Measurements from ENCODE around the gene ERC1.

Gene ERC1

GRCh38 chr12:1282670-1283315, 291.8 kb downstream of the ERC1 start:
- H3K36me3 ChIP-seq (ENCODE audit: control insufficient read depth, insufficient read depth, low read length), result no peaks in the 10 kb centered on the region
- H3K4me1 ChIP-seq (ENCODE audit: control insufficient read depth, insufficient read depth, low read length), result peaks cover 10% of the 10 kb centered on the region
- H3K9ac ChIP-seq (ENCODE audit: low read length), result no peak overlapping the region
- no peaks in the 10 kb centered on the region for H3K27me3 ChIP-seq (ENCODE audit: control insufficient read depth, insufficient read depth, low read length)
- no peaks in the 10 kb centered on the region for H3K9me3 ChIP-seq (ENCODE audit: control insufficient read depth, low read length)
- no peak overlapping the region for H3K4me3 ChIP-seq (ENCODE audit: low read length)

DNA sequence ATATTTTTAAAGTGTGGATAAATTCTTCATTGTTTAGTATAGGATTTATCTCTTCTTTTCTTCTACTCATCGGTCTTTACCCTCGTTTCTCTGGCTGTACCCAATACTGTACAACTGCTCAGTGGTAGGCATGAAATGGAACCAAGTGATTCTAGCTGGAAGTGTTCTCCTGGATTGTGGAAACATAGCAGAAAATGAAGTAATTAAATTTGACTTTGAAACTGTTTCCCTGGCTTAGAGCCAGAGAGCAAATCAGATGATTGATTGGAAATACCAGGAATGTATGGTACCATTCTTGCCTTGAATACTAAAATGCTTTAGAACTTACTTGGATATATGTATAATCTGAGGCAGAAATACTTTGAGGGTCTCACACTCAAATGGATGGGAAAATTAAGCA, 292.3 kb downstream of the ERC1 start:
- no peak overlapping the region for H3K9ac ChIP-seq (ENCODE audit: low read length)
- H3K4me3 ChIP-seq (ENCODE audit: low read length), result no peak overlapping the region
- H3K4me1 ChIP-seq (ENCODE audit: control insufficient read depth, insufficient read depth, low read length), result peaks cover 10% of the 10 kb centered on the region
- no peaks in the 10 kb centered on the region for H3K27me3 ChIP-seq (ENCODE audit: control insufficient read depth, insufficient read depth, low read length)
- H3K36me3 ChIP-seq (ENCODE audit: control insufficient read depth, insufficient read depth, low read length), result no peaks in the 10 kb centered on the region
- no peaks in the 10 kb centered on the region for H3K9me3 ChIP-seq (ENCODE audit: control insufficient read depth, low read length)

DNA sequence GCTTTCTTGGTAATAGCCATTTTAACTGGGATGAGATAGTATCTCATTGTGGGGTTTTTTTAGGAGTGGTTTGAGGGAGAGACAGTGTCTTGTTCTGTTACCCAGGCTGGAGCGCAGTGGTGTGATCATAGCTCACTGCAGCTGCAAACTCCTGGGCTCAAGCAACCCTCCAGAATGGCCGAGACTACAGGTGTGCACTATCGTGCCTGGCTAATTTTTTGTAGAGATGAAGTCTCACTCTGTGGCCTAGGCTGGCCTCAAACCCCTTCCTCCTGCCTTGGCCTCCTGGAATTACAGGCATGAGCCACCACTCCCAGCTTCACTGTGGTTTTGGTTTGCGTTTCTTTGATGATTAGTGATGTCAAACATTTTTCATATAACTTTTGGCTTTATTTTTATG, 293.6 kb downstream of the ERC1 start:
- H3K4me1 ChIP-seq (ENCODE audit: control insufficient read depth, insufficient read depth, low read length), result peaks cover 10% of the 10 kb centered on the region
- no peak overlapping the region for H3K9ac ChIP-seq (ENCODE audit: low read length)
- no peaks in the 10 kb centered on the region for H3K27me3 ChIP-seq (ENCODE audit: control insufficient read depth, insufficient read depth, low read length)
- no peak overlapping the region for H3K4me3 ChIP-seq (ENCODE audit: low read length)
- no peaks in the 10 kb centered on the region for H3K9me3 ChIP-seq (ENCODE audit: control insufficient read depth, low read length)
- no peaks in the 10 kb centered on the region for H3K36me3 ChIP-seq (ENCODE audit: control insufficient read depth, insufficient read depth, low read length)

- Histone ChIP-seq H3K4me1 (ENCODE audit: control insufficient read depth, insufficient read depth, low read length) (peaks cover 2% of the 10 kb centered on the region), H3K36me3 (ENCODE audit: control insufficient read depth, insufficient read depth, low read length) (no peaks in the 10 kb centered on the region), H3K27me3 (ENCODE audit: control insufficient read depth, insufficient read depth, low read length) (no peaks in the 10 kb centered on the region), H3K9ac (ENCODE audit: low read length) (no peak overlapping the region), H3K9me3 (ENCODE audit: control insufficient read depth, low read length) (no peaks in the 10 kb centered on the region), H3K4me3 (ENCODE audit: low read length) (no peak overlapping the region)
Measured at GRCh38 chr12:1287446-1287975, 296.5 kb downstream of the ERC1 start.

DNA sequence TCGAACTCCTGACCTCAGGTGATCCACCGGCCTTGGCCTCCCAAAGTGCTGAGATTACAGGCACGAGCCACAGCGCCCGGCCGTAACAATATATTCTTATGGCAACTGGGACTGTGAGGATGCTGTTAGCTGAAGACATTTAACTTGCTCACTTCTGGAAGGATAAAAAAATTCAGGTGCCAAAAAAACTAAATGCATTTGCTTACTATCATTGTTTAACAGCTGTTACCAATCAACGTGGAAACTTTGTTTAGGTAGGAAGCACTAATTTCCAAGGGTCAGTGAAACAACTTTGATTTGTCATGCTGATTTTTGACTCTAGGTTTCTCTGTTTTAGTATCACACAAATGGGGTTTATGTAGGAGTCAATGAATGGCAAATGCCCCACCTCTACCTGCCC, 297.3 kb downstream of the ERC1 start:
- no peaks in the 10 kb centered on the region for H3K27me3 ChIP-seq (ENCODE audit: control insufficient read depth, insufficient read depth, low read length)
- H3K9me3 ChIP-seq (ENCODE audit: control insufficient read depth, low read length), result no peaks in the 10 kb centered on the region
- no peak overlapping the region for H3K9ac ChIP-seq (ENCODE audit: low read length)
- H3K36me3 ChIP-seq (ENCODE audit: control insufficient read depth, insufficient read depth, low read length), result no peaks in the 10 kb centered on the region
- H3K4me3 ChIP-seq (ENCODE audit: low read length), result no peak overlapping the region
- no peaks in the 10 kb centered on the region for H3K4me1 ChIP-seq (ENCODE audit: control insufficient read depth, insufficient read depth, low read length)

DNA sequence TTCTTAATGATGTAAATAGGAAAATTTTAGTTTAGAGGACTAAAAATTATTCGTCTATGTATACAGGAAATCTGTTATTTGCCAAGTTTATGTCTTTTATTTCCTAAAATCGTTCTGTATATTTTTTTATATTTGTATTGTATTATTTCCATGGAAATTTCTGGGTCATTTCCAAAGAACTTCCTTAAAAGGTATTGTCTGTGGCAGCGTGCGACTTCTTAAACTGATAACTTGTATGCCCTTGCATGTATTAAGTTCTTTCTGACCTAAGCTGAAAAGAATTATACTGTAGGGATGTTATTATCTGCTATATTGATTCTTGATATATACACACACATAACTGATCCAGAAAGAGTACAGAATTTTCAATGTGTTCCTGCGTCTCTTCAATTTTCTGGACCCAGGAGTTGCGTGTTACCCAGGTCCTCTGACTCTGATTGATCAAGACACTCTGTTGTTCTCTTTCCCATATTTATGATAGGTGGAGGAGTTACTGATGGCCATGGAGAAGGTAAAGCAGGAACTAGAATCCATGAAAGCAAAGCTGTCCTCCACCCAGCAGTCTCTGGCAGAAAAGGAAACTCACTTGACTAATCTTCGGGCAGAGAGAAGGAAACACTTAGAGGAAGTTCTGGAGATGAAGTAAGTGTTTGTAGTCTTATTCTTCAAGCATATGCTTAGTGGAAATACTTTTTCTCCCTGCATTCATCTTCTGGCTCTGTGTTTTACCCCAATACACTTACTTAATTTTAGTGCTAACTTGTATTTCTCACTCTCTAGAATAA, 298.5 kb downstream of the ERC1 start:
- no peaks in the 10 kb centered on the region for H3K27me3 ChIP-seq (ENCODE audit: control insufficient read depth, insufficient read depth, low read length)
- no peak overlapping the region for H3K4me3 ChIP-seq (ENCODE audit: low read length)
- no peaks in the 10 kb centered on the region for H3K4me1 ChIP-seq (ENCODE audit: control insufficient read depth, insufficient read depth, low read length)
- no peak overlapping the region for H3K9ac ChIP-seq (ENCODE audit: low read length)
- no peaks in the 10 kb centered on the region for H3K36me3 ChIP-seq (ENCODE audit: control insufficient read depth, insufficient read depth, low read length)
- H3K9me3 ChIP-seq (ENCODE audit: control insufficient read depth, low read length), result no peaks in the 10 kb centered on the region

DNA sequence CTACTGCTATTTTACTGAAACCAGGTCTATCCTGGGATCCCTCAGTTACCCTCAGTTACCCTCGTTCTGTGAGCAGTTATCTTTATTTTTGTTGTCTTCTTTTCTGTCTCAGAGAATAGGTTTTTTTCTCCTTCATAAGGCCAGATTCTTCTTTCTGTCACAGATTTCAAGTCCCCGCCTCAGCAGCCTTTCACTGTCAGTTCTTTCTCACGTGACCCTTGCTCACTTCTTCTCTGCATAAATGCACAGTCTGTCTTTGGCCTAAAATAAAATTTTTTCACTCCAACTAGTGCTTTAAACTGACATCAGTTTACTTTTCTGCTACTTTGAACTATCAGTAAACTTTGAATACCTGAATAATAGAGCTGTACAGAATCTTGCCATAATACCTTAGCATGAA, 299.7 kb downstream of the ERC1 start:
- no peak overlapping the region for H3K4me3 ChIP-seq (ENCODE audit: low read length)
- no peaks in the 10 kb centered on the region for H3K36me3 ChIP-seq (ENCODE audit: control insufficient read depth, insufficient read depth, low read length)
- no peaks in the 10 kb centered on the region for H3K27me3 ChIP-seq (ENCODE audit: control insufficient read depth, insufficient read depth, low read length)
- no peaks in the 10 kb centered on the region for H3K9me3 ChIP-seq (ENCODE audit: control insufficient read depth, low read length)
- H3K4me1 ChIP-seq (ENCODE audit: control insufficient read depth, insufficient read depth, low read length), result no peaks in the 10 kb centered on the region
- H3K9ac ChIP-seq (ENCODE audit: low read length), result no peak overlapping the region

GRCh38 chr12:1291601-1292332, 300.7 kb downstream of the ERC1 start:
- Histone ChIP-seq H3K9me3 (ENCODE audit: control insufficient read depth, low read length) (no peaks in the 10 kb centered on the region), H3K9ac (ENCODE audit: low read length) (no peak overlapping the region), H3K36me3 (ENCODE audit: control insufficient read depth, insufficient read depth, low read length) (no peaks in the 10 kb centered on the region), H3K4me1 (ENCODE audit: control insufficient read depth, insufficient read depth, low read length) (no peaks in the 10 kb centered on the region), H3K4me3 (ENCODE audit: low read length) (no peak overlapping the region), H3K27me3 (ENCODE audit: control insufficient read depth, insufficient read depth, low read length) (no peaks in the 10 kb centered on the region)

DNA sequence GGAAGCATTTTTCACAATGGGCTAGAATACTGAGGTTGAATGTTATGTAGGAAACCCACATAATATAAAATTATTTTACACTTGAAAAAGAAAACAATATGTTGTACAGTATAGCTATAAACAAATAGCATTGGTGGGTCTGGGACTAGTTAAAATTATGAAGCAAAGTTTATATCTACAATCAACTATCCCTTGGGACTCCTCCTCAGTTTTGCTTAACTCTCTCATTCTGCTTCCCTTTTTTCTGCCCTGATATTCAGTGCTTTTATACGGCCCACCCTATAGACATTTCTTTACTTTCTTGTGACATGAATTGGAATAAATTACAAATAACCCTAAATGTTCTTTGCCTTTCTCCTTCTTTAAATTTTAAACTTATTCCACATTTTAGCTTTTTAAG, 302.9 kb downstream of the ERC1 start:
- Histone ChIP-seq H3K4me3 (ENCODE audit: low read length) (no peak overlapping the region), H3K4me1 (ENCODE audit: control insufficient read depth, insufficient read depth, low read length) (no peaks in the 10 kb centered on the region), H3K9ac (ENCODE audit: low read length) (no peak overlapping the region), H3K36me3 (ENCODE audit: control insufficient read depth, insufficient read depth, low read length) (no peaks in the 10 kb centered on the region), H3K9me3 (ENCODE audit: control insufficient read depth, low read length) (no peaks in the 10 kb centered on the region), H3K27me3 (ENCODE audit: control insufficient read depth, insufficient read depth, low read length) (no peaks in the 10 kb centered on the region)

- Histone ChIP-seq H3K27me3 (ENCODE audit: control insufficient read depth, insufficient read depth, low read length) (no peaks in the 10 kb centered on the region), H3K4me3 (ENCODE audit: low read length) (no peak overlapping the region), H3K9me3 (ENCODE audit: control insufficient read depth, low read length) (no peaks in the 10 kb centered on the region), H3K4me1 (ENCODE audit: control insufficient read depth, insufficient read depth, low read length) (no peaks in the 10 kb centered on the region), H3K9ac (ENCODE audit: low read length) (no peak overlapping the region), H3K36me3 (ENCODE audit: control insufficient read depth, insufficient read depth, low read length) (no peaks in the 10 kb centered on the region)
Measured at GRCh38 chr12:1297206-1297605, 306.2 kb downstream of the ERC1 start.

DNA sequence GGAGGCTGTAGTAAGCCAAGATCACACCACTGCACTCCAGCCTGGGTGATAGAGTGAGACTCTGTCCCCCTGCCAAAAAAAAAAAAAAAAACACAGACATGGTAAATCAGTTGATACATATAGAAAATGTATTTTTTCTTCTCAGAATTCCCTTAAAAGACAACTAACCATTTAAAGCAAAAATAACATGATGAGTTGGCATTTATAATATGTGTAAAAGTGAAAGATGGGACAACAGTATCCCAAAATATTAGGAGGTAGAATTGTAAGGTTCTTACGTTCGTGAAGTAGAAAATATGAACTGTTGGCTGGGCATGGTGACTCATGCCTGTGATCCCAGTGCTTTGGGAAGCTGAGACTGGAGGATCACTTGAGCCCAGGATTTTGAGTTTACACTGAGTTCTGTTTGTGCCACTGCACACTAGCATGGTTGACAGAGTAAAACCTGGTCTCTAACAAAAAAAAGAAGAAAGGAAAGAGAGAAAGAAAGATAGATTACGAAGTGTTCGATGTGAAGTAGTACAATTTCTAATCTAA, 306.7 kb downstream of the ERC1 start:
- Histone ChIP-seq H3K4me1 (ENCODE audit: control insufficient read depth, insufficient read depth, low read length) (no peaks in the 10 kb centered on the region), H3K9ac (ENCODE audit: low read length) (no peak overlapping the region), H3K4me3 (ENCODE audit: low read length) (no peak overlapping the region), H3K27me3 (ENCODE audit: control insufficient read depth, insufficient read depth, low read length) (no peaks in the 10 kb centered on the region), H3K9me3 (ENCODE audit: control insufficient read depth, low read length) (no peaks in the 10 kb centered on the region), H3K36me3 (ENCODE audit: control insufficient read depth, insufficient read depth, low read length) (no peaks in the 10 kb centered on the region)

DNA sequence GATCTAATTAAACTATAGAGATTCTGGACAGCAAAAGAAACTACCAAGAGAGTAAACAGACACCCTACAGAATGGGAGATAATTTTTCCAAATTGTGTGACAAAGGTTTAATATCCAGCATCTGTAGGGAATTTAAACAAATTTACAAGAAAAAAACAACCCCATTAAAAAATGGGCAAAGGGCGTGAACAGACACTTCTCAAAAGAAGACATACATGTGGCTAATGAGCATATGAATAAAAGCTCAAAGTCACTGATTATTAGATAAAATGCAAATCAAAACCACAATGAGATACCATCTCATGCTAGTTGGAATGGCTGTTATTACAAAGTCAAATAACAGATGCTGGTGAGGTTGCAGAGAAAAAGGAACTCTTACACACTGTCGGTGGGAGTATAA, 309.4 kb downstream of the ERC1 start:
- H3K27me3 ChIP-seq (ENCODE audit: control insufficient read depth, insufficient read depth, low read length), result no peaks in the 10 kb centered on the region
- no peaks in the 10 kb centered on the region for H3K9me3 ChIP-seq (ENCODE audit: control insufficient read depth, low read length)
- no peak overlapping the region for H3K4me3 ChIP-seq (ENCODE audit: low read length)
- no peaks in the 10 kb centered on the region for H3K4me1 ChIP-seq (ENCODE audit: control insufficient read depth, insufficient read depth, low read length)
- no peak overlapping the region for H3K9ac ChIP-seq (ENCODE audit: low read length)
- no peaks in the 10 kb centered on the region for H3K36me3 ChIP-seq (ENCODE audit: control insufficient read depth, insufficient read depth, low read length)
